NCI-H1092 (cell line): ENCODE results near the gene EFNB2.

Experiments
- DNase-seq: peaks from one replicate; lab custom pipeline; 2025; lab: John Stamatoyannopoulos, UW

The EFNB2 gene

GRCh38 chr13:106535552-106536243 is at the start of gene EFNB2:
Gene EFNB2 (minus strand): TSS chr13:106535662. CDS start chr13:106534964, 698 bp downstream.
- DNase-seq: peak; percentile 94

GRCh38 chr13:106581225-106581624 is 45.8 kb upstream of the EFNB2 start:
- DNase-seq: no peak

GRCh38 chr13:106575896-106576295 is 40.4 kb upstream of the EFNB2 start:
- DNase-seq: no peak

- no peak for DNase-seq
These were observed 38.4 kb upstream of the EFNB2 start for GRCh38 chr13:106573868-106574267.

- DNase-seq: no peak
These were observed 37.9 kb upstream of the EFNB2 start for GRCh38 chr13:106573284-106573846.

GRCh38 chr13:106570299-106570852 is 34.9 kb upstream of the EFNB2 start:
- DNase-seq: no peak

- DNase-seq: no peak
These were observed 34.0 kb upstream of the EFNB2 start for GRCh38 chr13:106569233-106570095.

GRCh38 chr13:106568299-106569003 is 33.0 kb upstream of the EFNB2 start:
- DNase-seq: no peak

GRCh38 chr13:106567474-106568298 is 32.2 kb upstream of the EFNB2 start, which contains the start of gene ARGLU1:
Gene ARGLU1 (minus strand): TSS chr13:106568137. CDS start chr13:106567919, 218 bp downstream.
- DNase-seq: peak; percentile 93

GRCh38 chr13:106566641-106567473 is 31.4 kb upstream of the EFNB2 start:
- peak; percentile 42 for DNase-seq

- DNase-seq: no peak
These were observed 29.8 kb upstream of the EFNB2 start for GRCh38 chr13:106565127-106565775.

GRCh38 chr13:106562301-106562700 is 26.8 kb upstream of the EFNB2 start:
- no peak for DNase-seq

- no peak for DNase-seq
These were observed 26.2 kb upstream of the EFNB2 start for GRCh38 chr13:106561551-106562170.

- no peak for DNase-seq
These were observed 25.4 kb upstream of the EFNB2 start for GRCh38 chr13:106560821-106561220.

GRCh38 chr13:106558527-106558926 is 23.1 kb upstream of the EFNB2 start:
- no peak for DNase-seq

GRCh38 chr13:106555631-106556328 is 20.3 kb upstream of the EFNB2 start:
- DNase-seq: no peak

- no peak for DNase-seq
These were observed 16.3 kb upstream of the EFNB2 start for GRCh38 chr13:106551751-106552150.

- no peak for DNase-seq
These were observed 15.9 kb upstream of the EFNB2 start for GRCh38 chr13:106551350-106551749.
